OCI-LY7 (cell line): ENCODE measurements around the gene TNFSF15.

Experiments used
- EZH2phosphoT487 ChIP-seq: fragments of 200-600 bp; sonication (generic); IDR thresholded peaks from 2 replicates; pipeline ENCODE4 v1.6.1; 2018; ENCODE audit warnings: low read depth, borderline replicate concordance, mild to moderate bottlenecking, mixed run types, antibody characterized with exemption, low read length, moderate library complexity, mixed read lengths
- TF ChIP-seq, protein P1 (sequence below): fragments of 200-600 bp; sonication (generic); conservative IDR thresholded peaks from 2 replicates; pipeline ENCODE4 v1.5.1; 2014; ENCODE audit warnings: mild to moderate bottlenecking, antibody characterized with exemption, low read length, moderate library complexity, mixed read lengths

- TF ChIP-seq, protein P1, sequence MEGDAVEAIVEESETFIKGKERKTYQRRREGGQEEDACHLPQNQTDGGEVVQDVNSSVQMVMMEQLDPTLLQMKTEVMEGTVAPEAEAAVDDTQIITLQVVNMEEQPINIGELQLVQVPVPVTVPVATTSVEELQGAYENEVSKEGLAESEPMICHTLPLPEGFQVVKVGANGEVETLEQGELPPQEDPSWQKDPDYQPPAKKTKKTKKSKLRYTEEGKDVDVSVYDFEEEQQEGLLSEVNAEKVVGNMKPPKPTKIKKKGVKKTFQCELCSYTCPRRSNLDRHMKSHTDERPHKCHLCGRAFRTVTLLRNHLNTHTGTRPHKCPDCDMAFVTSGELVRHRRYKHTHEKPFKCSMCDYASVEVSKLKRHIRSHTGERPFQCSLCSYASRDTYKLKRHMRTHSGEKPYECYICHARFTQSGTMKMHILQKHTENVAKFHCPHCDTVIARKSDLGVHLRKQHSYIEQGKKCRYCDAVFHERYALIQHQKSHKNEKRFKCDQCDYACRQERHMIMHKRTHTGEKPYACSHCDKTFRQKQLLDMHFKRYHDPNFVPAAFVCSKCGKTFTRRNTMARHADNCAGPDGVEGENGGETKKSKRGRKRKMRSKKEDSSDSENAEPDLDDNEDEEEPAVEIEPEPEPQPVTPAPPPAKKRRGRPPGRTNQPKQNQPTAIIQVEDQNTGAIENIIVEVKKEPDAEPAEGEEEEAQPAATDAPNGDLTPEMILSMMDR: no peak
- no peak for TF ChIP-seq EZH2phosphoT487
Measured at GRCh38 chr9:114845373-114845772, 39.5 kb upstream of the TNFSF15 start.
